HL-60 (cell line): ENCODE results near the gene FMO3.

ENCODE experiments used
- DNase-seq, 2 experiments: peaks; one replicate each; pipeline ENCODE4 v3.0.0-alpha.2; 2010 to 2020; ENCODE audit warnings: low read depth in 1 of 2, low spot score in 1 of 2
- H3K27ac ChIP-seq: fragments of 250-450 bp; sonication (Bioruptor Pico); replicated peaks from 2 replicates; pipeline ENCODE4 v1.5.1; 2020; ENCODE audit warnings: mild to moderate bottlenecking, moderate library complexity
- H3K27me3 ChIP-seq: fragments of 250-450 bp; sonication (Bioruptor Pico); 2 replicates; pipeline ENCODE4 v1.5.1; 2021; ENCODE audit warnings: mild to moderate bottlenecking, moderate library complexity; ENCODE audit not compliant: insufficient read depth, poor library complexity, severe bottlenecking
- H3K4me3 ChIP-seq: replicated peaks from 2 replicates; pipeline ENCODE4 v1.5.1; 2011; ENCODE audit warnings: mild to moderate bottlenecking, control low read depth, low read length; ENCODE audit not compliant: insufficient read depth
- GABPA ChIP-seq: IDR thresholded peaks from 2 replicates; pipeline ENCODE4 v1.6.1; 2012; ENCODE audit warnings: low read depth
- POLR2AphosphoS5 ChIP-seq: IDR thresholded peaks from 2 replicates; pipeline ENCODE4 v1.6.1; 2012; ENCODE audit warnings: low read depth
- SPI1 ChIP-seq: IDR thresholded peaks from 2 replicates; pipeline ENCODE4 v1.6.1; 2012; ENCODE audit warnings: low read depth, mild to moderate bottlenecking, borderline replicate concordance
- TF ChIP-seq, protein P1 (sequence below): IDR thresholded peaks from one replicate; pipeline ENCODE4 v1.5.1; 2011; ENCODE audit warnings: low read length, control low read depth, inconsistent platforms; ENCODE audit not compliant: insufficient read depth
- TF ChIP-seq, protein P2 (sequence below): IDR thresholded peaks from 2 replicates; pipeline ENCODE4 v1.6.1; 2012; ENCODE audit warnings: low read depth; ENCODE audit not compliant: insufficient replicate concordance

Gene FMO3

DNA sequence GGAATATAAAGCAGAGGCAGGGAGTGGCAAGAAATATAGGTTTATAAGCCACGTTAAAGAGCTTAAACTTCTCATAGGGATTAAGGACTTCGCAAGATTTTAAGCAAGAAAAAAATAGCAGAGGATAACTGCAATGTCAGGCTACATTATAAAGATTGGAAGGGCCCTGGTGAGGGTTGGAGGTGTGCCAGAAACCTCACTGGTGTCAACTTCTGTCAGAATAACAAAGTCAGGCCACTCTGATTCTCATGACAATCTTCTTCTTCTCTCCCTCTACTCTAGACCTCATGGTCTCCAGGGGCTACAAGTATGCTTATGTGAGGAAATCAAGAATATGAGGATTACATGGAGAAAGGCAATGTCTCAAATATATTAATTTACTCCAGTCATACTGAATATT is 61.8 kb downstream of the FMO3 start:
- no peak overlapping the region for H3K27ac ChIP-seq
- H3K4me3 ChIP-seq = no peak overlapping the region
- TF ChIP-seq, protein P1, sequence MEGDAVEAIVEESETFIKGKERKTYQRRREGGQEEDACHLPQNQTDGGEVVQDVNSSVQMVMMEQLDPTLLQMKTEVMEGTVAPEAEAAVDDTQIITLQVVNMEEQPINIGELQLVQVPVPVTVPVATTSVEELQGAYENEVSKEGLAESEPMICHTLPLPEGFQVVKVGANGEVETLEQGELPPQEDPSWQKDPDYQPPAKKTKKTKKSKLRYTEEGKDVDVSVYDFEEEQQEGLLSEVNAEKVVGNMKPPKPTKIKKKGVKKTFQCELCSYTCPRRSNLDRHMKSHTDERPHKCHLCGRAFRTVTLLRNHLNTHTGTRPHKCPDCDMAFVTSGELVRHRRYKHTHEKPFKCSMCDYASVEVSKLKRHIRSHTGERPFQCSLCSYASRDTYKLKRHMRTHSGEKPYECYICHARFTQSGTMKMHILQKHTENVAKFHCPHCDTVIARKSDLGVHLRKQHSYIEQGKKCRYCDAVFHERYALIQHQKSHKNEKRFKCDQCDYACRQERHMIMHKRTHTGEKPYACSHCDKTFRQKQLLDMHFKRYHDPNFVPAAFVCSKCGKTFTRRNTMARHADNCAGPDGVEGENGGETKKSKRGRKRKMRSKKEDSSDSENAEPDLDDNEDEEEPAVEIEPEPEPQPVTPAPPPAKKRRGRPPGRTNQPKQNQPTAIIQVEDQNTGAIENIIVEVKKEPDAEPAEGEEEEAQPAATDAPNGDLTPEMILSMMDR = no peak
- TF ChIP-seq POLR2AphosphoS5 (no peak), GABPA (no peak), SPI1 (no peak)
- TF ChIP-seq, protein P2, sequence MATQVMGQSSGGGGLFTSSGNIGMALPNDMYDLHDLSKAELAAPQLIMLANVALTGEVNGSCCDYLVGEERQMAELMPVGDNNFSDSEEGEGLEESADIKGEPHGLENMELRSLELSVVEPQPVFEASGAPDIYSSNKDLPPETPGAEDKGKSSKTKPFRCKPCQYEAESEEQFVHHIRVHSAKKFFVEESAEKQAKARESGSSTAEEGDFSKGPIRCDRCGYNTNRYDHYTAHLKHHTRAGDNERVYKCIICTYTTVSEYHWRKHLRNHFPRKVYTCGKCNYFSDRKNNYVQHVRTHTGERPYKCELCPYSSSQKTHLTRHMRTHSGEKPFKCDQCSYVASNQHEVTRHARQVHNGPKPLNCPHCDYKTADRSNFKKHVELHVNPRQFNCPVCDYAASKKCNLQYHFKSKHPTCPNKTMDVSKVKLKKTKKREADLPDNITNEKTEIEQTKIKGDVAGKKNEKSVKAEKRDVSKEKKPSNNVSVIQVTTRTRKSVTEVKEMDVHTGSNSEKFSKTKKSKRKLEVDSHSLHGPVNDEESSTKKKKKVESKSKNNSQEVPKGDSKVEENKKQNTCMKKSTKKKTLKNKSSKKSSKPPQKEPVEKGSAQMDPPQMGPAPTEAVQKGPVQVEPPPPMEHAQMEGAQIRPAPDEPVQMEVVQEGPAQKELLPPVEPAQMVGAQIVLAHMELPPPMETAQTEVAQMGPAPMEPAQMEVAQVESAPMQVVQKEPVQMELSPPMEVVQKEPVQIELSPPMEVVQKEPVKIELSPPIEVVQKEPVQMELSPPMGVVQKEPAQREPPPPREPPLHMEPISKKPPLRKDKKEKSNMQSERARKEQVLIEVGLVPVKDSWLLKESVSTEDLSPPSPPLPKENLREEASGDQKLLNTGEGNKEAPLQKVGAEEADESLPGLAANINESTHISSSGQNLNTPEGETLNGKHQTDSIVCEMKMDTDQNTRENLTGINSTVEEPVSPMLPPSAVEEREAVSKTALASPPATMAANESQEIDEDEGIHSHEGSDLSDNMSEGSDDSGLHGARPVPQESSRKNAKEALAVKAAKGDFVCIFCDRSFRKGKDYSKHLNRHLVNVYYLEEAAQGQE = no peak
- DNase-seq = no peak
- no peaks in the 10 kb centered on the region for H3K27me3 ChIP-seq

DNA sequence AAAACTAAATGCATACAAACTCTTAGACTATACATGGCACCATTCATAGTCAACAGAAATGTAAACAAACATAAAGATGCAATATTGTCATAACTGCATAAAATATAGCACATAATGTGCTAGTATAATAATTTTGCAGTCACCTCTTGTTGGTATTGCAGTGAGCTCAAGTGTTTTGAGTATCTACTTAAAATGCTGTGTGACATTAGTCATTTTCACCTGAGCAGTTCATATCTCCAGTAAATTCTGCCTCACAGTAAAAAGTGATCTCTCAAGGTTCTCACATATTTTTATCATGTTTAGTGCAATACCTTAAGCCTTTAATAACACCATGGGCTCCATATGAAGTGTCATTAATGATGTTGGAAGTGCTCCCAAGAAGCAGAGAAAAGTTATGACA is 64.8 kb downstream of the FMO3 start:
- Histone ChIP-seq H3K27ac (no peak overlapping the region), H3K27me3 (no peaks in the 10 kb centered on the region), H3K4me3 (no peak overlapping the region)
- no peak for DNase-seq
- TF ChIP-seq SPI1 = no peak
- TF ChIP-seq GABPA = no peak
- TF ChIP-seq, protein P1 = no peak
- TF ChIP-seq, protein P2 = no peak
- TF ChIP-seq POLR2AphosphoS5 = no peak

DNA sequence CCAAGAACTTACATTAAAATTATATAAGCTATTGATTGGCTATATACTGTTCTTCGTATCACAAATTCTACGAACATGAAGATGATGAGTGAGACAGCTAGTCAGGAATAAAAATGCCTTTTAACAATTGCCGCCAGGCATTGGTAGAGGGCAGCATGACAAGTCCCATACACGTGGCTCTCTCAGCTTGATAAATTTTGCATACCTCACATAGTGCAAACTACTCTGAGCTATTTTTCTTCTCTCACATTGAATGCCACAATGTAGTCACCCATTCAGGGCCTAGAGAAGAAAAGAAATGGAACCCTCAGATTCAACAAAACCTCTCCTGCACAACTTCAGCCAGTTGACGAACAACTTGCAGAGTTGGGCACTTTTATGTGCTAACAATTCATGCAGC is 67.4 kb downstream of the FMO3 start:
- TF ChIP-seq, protein P1 = no peak
- TF ChIP-seq GABPA (no peak), SPI1 (no peak), POLR2AphosphoS5 (no peak)
- TF ChIP-seq, protein P2 = no peak
- H3K27me3 ChIP-seq = no peaks in the 10 kb centered on the region

More for the DNA sequence above, 67.4 kb downstream of the FMO3 start:
- Histone ChIP-seq H3K4me3 (no peak overlapping the region), H3K27ac (no peak overlapping the region)
- no peak for DNase-seq
